A549 (cell line): Measurements from ENCODE around the gene BPI. TPM values are rescaled to one million over a fixed set of nuclear protein-coding genes. Genes with fewer than 3 reads are reported as not detected.

Experiments used
- ATAC-seq, 2 experiments: fragments of 200-7000 bp in 1 of 2; fragments of >200 bp in 1 of 2; cut with Nextera tagmentation in 1 of 2; cut with Tn5 transposase in 1 of 2; 3 replicates each; pipeline versions ENCODE4 v1.8.0 to v1.9.1; 2018 to 2020; ENCODE audit warnings: mild to moderate bottlenecking in 1 of 2, moderate library complexity in 1 of 2
- CTCF ChIA-PET: fragments of 300-600 bp; sonication (Branson Sonifier 250); formaldehyde crosslinking; extraction: SDS; loops from one replicate; lab custom pipeline; 2021; ENCODE audit warnings: antibody characterized with exemption, inconsistent platforms; lab: Yijun Ruan, JAX
- POLR2A ChIA-PET: fragments of 350-600 bp; formaldehyde crosslinking; extraction: SDS; loops from one replicate; lab custom pipeline; 2021; ENCODE audit warnings: antibody characterized with exemption, inconsistent platforms; lab: Yijun Ruan, JAX
- DNase-seq, 2 experiments: peaks; one replicate each; pipeline versions ENCODE4 v3.0.0 to v3.0.0-alpha.2; 2011 to 2016; ENCODE audit warnings: low read depth in 1 of 2, low spot score in 1 of 2
- FAIRE-seq: peaks from 2 replicates; lab custom pipeline; 2011; peaks lifted over from hg19 to GRCh38; lab: Jason Lieb, UNC
- H3K27ac ChIP-seq, 2 experiments: fragments of >200 bp; sonication (Bioruptor Twin); formaldehyde crosslinking; 3 replicates each; pipeline ENCODE4 v1.5.1; 2016 to 2017
- H3K4me1 ChIP-seq: fragments of >200 bp; sonication (Bioruptor Twin); formaldehyde crosslinking; 3 replicates; pipeline ENCODE4 v1.6.1; 2016
- H3K4me2 ChIP-seq: fragments of >200 bp; sonication (Bioruptor Twin); formaldehyde crosslinking; 3 replicates; pipeline ENCODE4 v1.6.1; 2016
- H3K4me3 ChIP-seq: fragments of >200 bp; sonication (Bioruptor Twin); formaldehyde crosslinking; 3 replicates; pipeline ENCODE4 v1.5.1; 2016
- H3K9me3 ChIP-seq: fragments of >200 bp; sonication (Bioruptor Twin); formaldehyde crosslinking; 3 replicates; pipeline ENCODE4 v1.6.1; 2016
- CBX2 ChIP-seq: fragments of 200-600 bp; sonication (generic); IDR thresholded peaks from 2 replicates; pipeline ENCODE4 v1.6.1; 2016; ENCODE audit warnings: low read depth, mild to moderate bottlenecking, borderline replicate concordance
- CBX8 ChIP-seq: fragments of 200-600 bp; sonication (generic); IDR thresholded peaks from 2 replicates; pipeline ENCODE4 v1.6.1; 2016
- CHD2 ChIP-seq: fragments of 150-350 bp; IDR thresholded peaks from 2 replicates; pipeline ENCODE4 v1.6.1; 2014; ENCODE audit warnings: low read length; ENCODE audit not compliant: partially characterized antibody
- CHD4 ChIP-seq: fragments of 200-600 bp; sonication (generic); IDR thresholded peaks from 2 replicates; pipeline ENCODE4 v1.6.1; 2016; ENCODE audit warnings: antibody characterized with exemption, mild to moderate bottlenecking, borderline replicate concordance
- FOSB ChIP-seq: fragments of 250-450 bp; sonication (Bioruptor Pico); IDR thresholded peaks from 2 replicates; pipeline ENCODE4 v1.5.0; 2020; ENCODE audit warnings: mild to moderate bottlenecking, moderate library complexity
- FOXS1 ChIP-seq: fragments of 250-450 bp; sonication (Bioruptor Pico); IDR thresholded peaks from 2 replicates; pipeline ENCODE4 v1.5.0; 2020; ENCODE audit warnings: mild to moderate bottlenecking, moderate library complexity
- GATA3 ChIP-seq: IDR thresholded peaks from 2 replicates; pipeline ENCODE4 v1.6.1; 2012; ENCODE audit warnings: borderline replicate concordance
- HDAC2 ChIP-seq: fragments of 200-600 bp; sonication (generic); IDR thresholded peaks from 2 replicates; pipeline ENCODE4 v1.6.1; 2016
- MYC ChIP-seq: IDR thresholded peaks from 2 replicates; pipeline ENCODE4 v1.6.1; 2012; ENCODE audit warnings: mild to moderate bottlenecking, inconsistent platforms, low read length, improper control_type of control experiment, borderline replicate concordance
- PHF8 ChIP-seq: fragments of 200-600 bp; sonication (generic); IDR thresholded peaks from 2 replicates; pipeline ENCODE4 v1.6.1; 2016; ENCODE audit warnings: low read depth, mild to moderate bottlenecking, antibody characterized with exemption, moderate library complexity, borderline replicate concordance
- TP53 ChIP-seq: fragments of 250-450 bp; sonication (Bioruptor Pico); IDR thresholded peaks from 2 replicates; pipeline ENCODE4 v1.5.0; 2021; ENCODE audit warnings: mild to moderate bottlenecking, moderate library complexity
- ZC3H11A ChIP-seq: fragments of 450-650 bp; IDR thresholded peaks from 2 replicates; pipeline ENCODE4 v1.6.1; 2014; ENCODE audit warnings: antibody characterized with exemption, mild to moderate bottlenecking
- ZNF302 ChIP-seq: fragments of 250-450 bp; sonication (Bioruptor Pico); IDR thresholded peaks from 2 replicates; pipeline ENCODE4 v1.9.0; 2021; ENCODE audit warnings: inconsistent platforms, mild to moderate bottlenecking, moderate library complexity
- ZSCAN20 ChIP-seq: fragments of 250-450 bp; sonication (Bioruptor Pico); IDR thresholded peaks from 2 replicates; pipeline ENCODE4 v1.8.0; 2022; ENCODE audit warnings: mild to moderate bottlenecking, moderate library complexity
- WGBS: methylation state at CpG from one replicate; pipeline ENCODE4 v1.1.6; 2017; ENCODE audit errors: missing lambda C conversion rate; 5-methylcytosine and 5-hydroxymethylcytosine counted together
- polyA plus RNA-seq, 4 experiments: library from polyadenylated mRNA; depleted of rRNA in 3 of 4; stranded (reverse); fragments of >200 nt; fragmentation: RNase III in 1 of 4; extraction: RNeasy Plus Mini Kit Qiagen cat#74134 plus additional on column Dnase treatment in 1 of 4; gene quantifications; 2 replicates in 3 of 4; 3 replicates in 1 of 4; pipeline ENCODE4 v1.2.3, GENCODE V29; 2011 to 2017
- TF ChIP-seq, protein P1 (sequence below): fragments of 250-450 bp; sonication (Bioruptor Pico); IDR thresholded peaks from 2 replicates; pipeline ENCODE4 v1.5.0; 2021; ENCODE audit warnings: mild to moderate bottlenecking, moderate library complexity, borderline replicate concordance
- TF ChIP-seq, protein P2 (sequence below): fragments of 450-650 bp; IDR thresholded peaks from 2 replicates; pipeline ENCODE4 v1.6.1; 2014; ENCODE audit warnings: antibody characterized with exemption
- TF ChIP-seq, protein P3 (sequence below): fragments of >200 bp; sonication (Bioruptor Twin); formaldehyde crosslinking; IDR thresholded peaks from 3 replicates; pipeline ENCODE4 v1.6.1; 2016

BPI gene
- polyA plus RNA-seq, 2 of the 4 experiments (the other 2 are of a cell fraction) = not detected

DNA sequence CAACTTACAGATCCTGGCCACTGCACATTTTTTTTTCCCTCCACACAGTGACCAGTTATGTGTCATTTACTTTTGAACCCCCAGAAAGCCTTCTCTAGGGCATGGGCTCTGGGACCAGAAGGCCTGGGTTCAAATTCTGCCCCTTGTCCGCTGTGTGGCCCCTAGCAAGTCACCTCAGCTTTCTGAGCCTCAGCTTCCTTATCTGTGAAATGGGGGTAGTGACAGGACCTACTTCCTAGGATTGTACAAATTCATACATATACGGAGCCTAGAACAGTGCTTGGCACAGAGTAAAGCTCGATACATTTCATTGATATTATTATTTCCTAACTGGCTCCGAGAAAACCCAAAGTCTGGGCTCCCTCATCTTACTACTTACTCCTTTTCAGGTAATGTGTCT lies 1.6 kb downstream of the BPI start:
- no peak overlapping the region for H3K4me3 ChIP-seq
- H3K4me2 ChIP-seq = no peak overlapping the region
- CTCF ChIA-PET = interaction anchor here (1.1 to 2.1 kb wide), 5 partner anchors 12 to 83 kb away, joined by 3 to 14 read pairs (median 3); no protein-coding TSS in a partner anchor
- FAIRE-seq = no peak
- ATAC-seq = no peak
- no peak for DNase-seq
- POLR2A ChIA-PET = interaction anchor here (0.6 kb wide), 2 partner anchors 31 to 129 kb away, joined by 3 to 11 read pairs; partner anchors contain the start of gene SNHG17
- TF ChIP-seq, protein P1, sequence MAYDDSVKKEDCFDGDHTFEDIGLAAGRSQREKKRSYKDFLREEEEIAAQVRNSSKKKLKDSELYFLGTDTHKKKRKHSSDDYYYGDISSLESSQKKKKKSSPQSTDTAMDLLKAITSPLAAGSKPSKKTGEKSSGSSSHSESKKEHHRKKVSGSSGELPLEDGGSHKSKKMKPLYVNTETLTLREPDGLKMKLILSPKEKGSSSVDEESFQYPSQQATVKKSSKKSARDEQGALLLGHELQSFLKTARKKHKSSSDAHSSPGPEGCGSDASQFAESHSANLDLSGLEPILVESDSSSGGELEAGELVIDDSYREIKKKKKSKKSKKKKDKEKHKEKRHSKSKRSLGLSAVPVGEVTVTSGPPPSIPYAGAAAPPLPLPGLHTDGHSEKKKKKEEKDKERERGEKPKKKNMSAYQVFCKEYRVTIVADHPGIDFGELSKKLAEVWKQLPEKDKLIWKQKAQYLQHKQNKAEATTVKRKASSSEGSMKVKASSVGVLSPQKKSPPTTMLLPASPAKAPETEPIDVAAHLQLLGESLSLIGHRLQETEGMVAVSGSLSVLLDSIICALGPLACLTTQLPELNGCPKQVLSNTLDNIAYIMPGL = no peak
- 53% methylated on average over 4 of the region's 4 CpGs for WGBS
- H3K27ac ChIP-seq = no peak overlapping the region
- peaks cover 5% of the 10 kb centered on the region; the same call in 1 of the 3 replicates for H3K9me3 ChIP-seq
- H3K4me1 ChIP-seq = no peaks in the 10 kb centered on the region

DNA sequence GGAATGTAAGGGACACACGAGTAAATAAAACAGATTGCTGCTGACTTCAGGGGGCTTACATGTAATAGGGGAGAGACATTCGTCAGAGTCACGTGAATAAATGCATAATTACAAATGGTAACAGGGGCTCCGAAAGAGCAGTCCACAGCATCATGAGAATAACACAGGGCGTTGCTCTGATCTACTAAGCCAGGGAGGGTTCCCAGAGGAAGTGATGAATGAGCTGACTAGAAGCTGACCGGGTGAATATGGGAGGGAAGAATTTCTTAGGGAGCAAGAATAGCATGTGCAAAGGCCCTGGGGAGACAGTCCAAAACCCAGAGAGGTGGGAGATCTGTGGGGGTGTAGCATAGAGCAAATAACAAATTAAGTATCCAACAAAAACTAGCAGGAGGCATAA lies 2.4 kb downstream of the BPI start:
- CTCF ChIA-PET = interaction anchor here (1.4 to 2.1 kb wide), 2 partner anchors 12 to 83 kb away, joined by 3 to 14 read pairs; no protein-coding TSS in a partner anchor
- no peaks in the 10 kb centered on the region for H3K4me1 ChIP-seq
- ATAC-seq (no peak), DNase-seq (no peak), FAIRE-seq (no peak)
- POLR2A ChIA-PET = no interaction called here
- 38% methylated on average over 6 of the region's 6 CpGs for WGBS
- H3K27ac ChIP-seq = no peak overlapping the region
- H3K9me3 ChIP-seq = peaks cover 5% of the 10 kb centered on the region; the same call in 1 of the 3 replicates
- H3K4me2 ChIP-seq = no peak overlapping the region
- TF ChIP-seq FOXS1 (CRISPR knock-in tag) (no peak), PHF8 (no peak), CBX8 (no peak), ZSCAN20 (CRISPR knock-in tag) (no peak), FOSB (CRISPR knock-in tag) (no peak), GATA3 (no peak), TP53 (no peak), ZC3H11A (no peak), ZNF302 (CRISPR knock-in tag) (no peak)
- H3K4me3 ChIP-seq = no peak overlapping the region

DNA sequence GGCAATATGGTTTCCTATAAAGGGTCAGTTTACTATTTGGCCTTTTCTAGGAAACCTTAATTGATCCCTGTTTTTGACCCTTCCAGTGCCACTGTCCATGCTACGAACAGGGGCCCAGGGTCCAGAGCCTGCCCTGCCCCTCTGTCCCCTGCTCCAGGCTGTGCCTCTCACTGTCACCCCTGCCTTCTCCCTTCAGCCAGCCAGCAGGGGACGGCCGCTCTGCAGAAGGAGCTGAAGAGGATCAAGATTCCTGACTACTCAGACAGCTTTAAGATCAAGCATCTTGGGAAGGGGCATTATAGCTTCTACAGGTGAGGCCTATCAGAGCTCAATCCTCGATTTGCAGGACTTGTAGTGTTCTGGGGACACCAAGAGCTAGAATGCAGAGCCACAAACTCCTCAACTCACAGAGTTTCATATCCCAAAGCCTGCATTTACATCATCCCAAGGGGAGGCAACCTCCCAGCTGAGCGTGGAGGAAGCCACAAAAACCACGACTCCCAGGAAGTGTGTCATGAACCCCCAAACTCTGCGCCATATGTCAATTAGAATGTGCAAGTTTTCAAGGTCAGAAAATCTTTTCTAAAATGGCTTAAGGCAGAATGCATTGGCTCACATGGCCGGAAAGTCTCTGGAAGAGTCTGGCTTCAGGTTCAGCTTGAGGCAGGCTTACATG lies 3.6 kb downstream of the BPI start:
- CTCF ChIA-PET = interaction anchor here (1.0 to 2.0 kb wide), 5 partner anchors 9 to 744 kb away, joined by 3 to 7 read pairs (median 3); no protein-coding TSS in a partner anchor
- POLR2A ChIA-PET = no interaction called here
- ATAC-seq = no peak
- TF ChIP-seq ZSCAN20 (CRISPR knock-in tag) (no peak), CHD2 (no peak), ZNF302 (CRISPR knock-in tag) (no peak), HDAC2 (no peak), CBX2 (no peak), CHD4 (no peak), MYC (no peak)
- TF ChIP-seq, protein P2, sequence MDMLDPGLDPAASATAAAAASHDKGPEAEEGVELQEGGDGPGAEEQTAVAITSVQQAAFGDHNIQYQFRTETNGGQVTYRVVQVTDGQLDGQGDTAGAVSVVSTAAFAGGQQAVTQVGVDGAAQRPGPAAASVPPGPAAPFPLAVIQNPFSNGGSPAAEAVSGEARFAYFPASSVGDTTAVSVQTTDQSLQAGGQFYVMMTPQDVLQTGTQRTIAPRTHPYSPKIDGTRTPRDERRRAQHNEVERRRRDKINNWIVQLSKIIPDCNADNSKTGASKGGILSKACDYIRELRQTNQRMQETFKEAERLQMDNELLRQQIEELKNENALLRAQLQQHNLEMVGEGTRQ = no peak
- TF ChIP-seq, protein P3, sequence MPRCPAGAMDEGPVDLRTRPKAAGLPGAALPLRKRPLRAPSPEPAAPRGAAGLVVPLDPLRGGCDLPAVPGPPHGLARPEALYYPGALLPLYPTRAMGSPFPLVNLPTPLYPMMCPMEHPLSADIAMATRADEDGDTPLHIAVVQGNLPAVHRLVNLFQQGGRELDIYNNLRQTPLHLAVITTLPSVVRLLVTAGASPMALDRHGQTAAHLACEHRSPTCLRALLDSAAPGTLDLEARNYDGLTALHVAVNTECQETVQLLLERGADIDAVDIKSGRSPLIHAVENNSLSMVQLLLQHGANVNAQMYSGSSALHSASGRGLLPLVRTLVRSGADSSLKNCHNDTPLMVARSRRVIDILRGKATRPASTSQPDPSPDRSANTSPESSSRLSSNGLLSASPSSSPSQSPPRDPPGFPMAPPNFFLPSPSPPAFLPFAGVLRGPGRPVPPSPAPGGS = no peak
- H3K27ac ChIP-seq = no peak overlapping the region
- FAIRE-seq = no peak
- 63% methylated on average over 8 of the region's 8 CpGs for WGBS
- H3K4me2 ChIP-seq = no peak overlapping the region
- DNase-seq = no peak
- H3K4me3 ChIP-seq = no peak overlapping the region
- H3K4me1 ChIP-seq = no peaks in the 10 kb centered on the region
- peaks cover 5% of the 10 kb centered on the region; the same call in 1 of the 3 replicates for H3K9me3 ChIP-seq
